SK-N-SH treated with all-trans-retinoic acid at 6 μM for 48 hours (cell line): ENCODE data around the gene SAMD4A.

Source experiments
- ATAC-seq: fragments of 200-7000 bp; cut with Tn5 transposase; 3 replicates; pipeline ENCODE4 v1.9.1; 2020; ENCODE audit warnings: mild to moderate bottlenecking, moderate library complexity
- ARNTL ChIP-seq: fragments of 450-650 bp; formaldehyde crosslinking; IDR thresholded peaks from 2 replicates; pipeline ENCODE4 v1.5.0; 2020; ENCODE audit warnings: low read depth, mild to moderate bottlenecking, moderate library complexity, borderline replicate concordance
- BACH2 ChIP-seq: fragments of 250-450 bp; sonication (Bioruptor Pico); IDR thresholded peaks from 2 replicates; pipeline ENCODE4 v1.9.0; 2021; ENCODE audit warnings: mild to moderate bottlenecking, borderline replicate concordance
- CSRNP3 ChIP-seq: fragments of 250-450 bp; sonication (Bioruptor Pico); IDR thresholded peaks from 2 replicates; pipeline ENCODE4 v1.5.1; 2021; ENCODE audit warnings: mild to moderate bottlenecking, moderate library complexity
- GLIS3 ChIP-seq: fragments of 250-450 bp; sonication (Bioruptor Pico); IDR thresholded peaks from 2 replicates; pipeline ENCODE4 v1.5.0; 2020; ENCODE audit warnings: mild to moderate bottlenecking, moderate library complexity
- PATZ1 ChIP-seq: fragments of 250-450 bp; sonication (Bioruptor Pico); IDR thresholded peaks from 2 replicates; pipeline ENCODE4 v1.8.0; 2020; ENCODE audit warnings: mild to moderate bottlenecking, moderate library complexity, borderline replicate concordance
- POU6F1 ChIP-seq: fragments of 250-450 bp; sonication (Bioruptor Pico); IDR thresholded peaks from 2 replicates; pipeline ENCODE4 v1.8.0; 2021; ENCODE audit warnings: low read depth, mild to moderate bottlenecking, moderate library complexity, borderline replicate concordance
- PPARA ChIP-seq: fragments of 250-450 bp; sonication (Bioruptor Pico); IDR thresholded peaks from 2 replicates; pipeline ENCODE4 v1.5.0; 2020; ENCODE audit warnings: mild to moderate bottlenecking, borderline replicate concordance
- RARB ChIP-seq: fragments of 250-450 bp; sonication (Bioruptor Pico); IDR thresholded peaks from 2 replicates; pipeline ENCODE4 v1.8.0; 2021; ENCODE audit warnings: mild to moderate bottlenecking, moderate library complexity
- SNAI2 ChIP-seq: fragments of 250-450 bp; sonication (Bioruptor Pico); IDR thresholded peaks from 2 replicates; pipeline ENCODE4 v1.5.0; 2020; ENCODE audit warnings: mild to moderate bottlenecking, moderate library complexity
- TCF4 ChIP-seq: fragments of 250-450 bp; sonication (Bioruptor Pico); IDR thresholded peaks from 2 replicates; pipeline ENCODE4 v1.8.0; 2021; ENCODE audit warnings: mild to moderate bottlenecking, moderate library complexity, borderline replicate concordance
- TOX ChIP-seq: fragments of 250-450 bp; sonication (Bioruptor Pico); IDR thresholded peaks from 2 replicates; pipeline ENCODE4 v1.8.0; 2021; ENCODE audit warnings: mild to moderate bottlenecking, moderate library complexity, borderline replicate concordance
- TSHZ2 ChIP-seq: fragments of 250-450 bp; sonication (Bioruptor Pico); IDR thresholded peaks from 2 replicates; pipeline ENCODE4 v1.5.0; 2020; ENCODE audit warnings: mild to moderate bottlenecking, moderate library complexity
- ZC3H10 ChIP-seq: fragments of 250-450 bp; sonication (Bioruptor Pico); IDR thresholded peaks from 2 replicates; pipeline ENCODE4 v1.5.1; 2021; ENCODE audit warnings: mild to moderate bottlenecking, moderate library complexity
- ZFP3 ChIP-seq: fragments of 250-450 bp; sonication (Bioruptor Pico); IDR thresholded peaks from 2 replicates; pipeline ENCODE4 v1.5.0; 2020; ENCODE audit warnings: mild to moderate bottlenecking, moderate library complexity
- ZFP30 ChIP-seq: fragments of 450-650 bp; formaldehyde crosslinking; IDR thresholded peaks from 2 replicates; pipeline ENCODE4 v1.5.0; 2022; ENCODE audit warnings: mild to moderate bottlenecking, moderate library complexity
- ZNF565 ChIP-seq: fragments of 450-650 bp; formaldehyde crosslinking; conservative IDR thresholded peaks from 2 replicates; pipeline ENCODE4 v1.5.0; 2020; ENCODE audit warnings: low read depth, mild to moderate bottlenecking, moderate library complexity
- ZNF70 ChIP-seq: fragments of 450-650 bp; formaldehyde crosslinking; IDR thresholded peaks from 2 replicates; pipeline ENCODE4 v1.5.0; 2020; ENCODE audit warnings: mild to moderate bottlenecking, moderate library complexity
- ZNF8 ChIP-seq: fragments of 450-650 bp; formaldehyde crosslinking; IDR thresholded peaks from 2 replicates; pipeline ENCODE4 v1.5.0; 2020; ENCODE audit warnings: mild to moderate bottlenecking, moderate library complexity

SAMD4A gene

GRCh38 chr14:54737132-54737711 is 170.3 kb downstream of the SAMD4A start (continued):
- no peak for TF ChIP-seq BACH2
- TF ChIP-seq POU6F1 (CRISPR knock-in tag), result no peak
- TF ChIP-seq, all 23 proteins: peak for 0

GRCh38 chr14:54738009-54738408 is 171.1 kb downstream of the SAMD4A start:
- TF ChIP-seq ARNTL (no peak), TCF4 (CRISPR knock-in tag) (no peak), POU6F1 (CRISPR knock-in tag) (no peak), ZNF8 (no peak)
- TF ChIP-seq, all 23 proteins: peak for 0
- peak; percentile 94 for ATAC-seq

GRCh38 chr14:54739514-54739913 is 172.6 kb downstream of the SAMD4A start:
- TF ChIP-seq BACH2 (no peak), GLIS3 (CRISPR knock-in tag) (no peak), CSRNP3 (no peak), POU6F1 (CRISPR knock-in tag) (no peak), TCF4 (CRISPR knock-in tag) (no peak), ZFP30 (CRISPR knock-in tag) (no peak), SNAI2 (CRISPR knock-in tag) (no peak), ZNF70 (CRISPR knock-in tag) (no peak), TOX (CRISPR knock-in tag) (no peak), PPARA (CRISPR knock-in tag) (no peak), ZNF565 (CRISPR knock-in tag) (no peak), ZC3H10 (CRISPR knock-in tag) (no peak)

GRCh38 chr14:54742492-54743350 is 175.8 kb downstream of the SAMD4A start:
- no peak for ATAC-seq
- TF ChIP-seq ZFP30 (CRISPR knock-in tag), result no peak
- TF ChIP-seq TOX (CRISPR knock-in tag), result no peak
- TF ChIP-seq BACH2, result no peak
- TF ChIP-seq PPARA (CRISPR knock-in tag), result no peak
- no peak for TF ChIP-seq GLIS3 (CRISPR knock-in tag)
- TF ChIP-seq TSHZ2 (CRISPR knock-in tag), result no peak
- no peak for TF ChIP-seq PATZ1 (CRISPR knock-in tag)
- no peak for TF ChIP-seq ZC3H10 (CRISPR knock-in tag)
- TF ChIP-seq SNAI2 (CRISPR knock-in tag), result no peak
- TF ChIP-seq RARB (CRISPR knock-in tag), result no peak
- no peak for TF ChIP-seq ZFP3 (CRISPR knock-in tag)
- TF ChIP-seq POU6F1 (CRISPR knock-in tag), result no peak
- TF ChIP-seq, all 23 proteins: peak for 0

More at GRCh38 chr14:54739514-54739913, 172.6 kb downstream of the SAMD4A start:
- no peak for ATAC-seq
